GM12891 (cell line): Measurements from ENCODE around the gene ATG16L1.

Source experiments
- POLR2A ChIP-seq: IDR thresholded peaks from 2 replicates; pipeline ENCODE4 v1.6.1; 2011; ENCODE audit warnings: low read depth, low read length, control low read depth
- POLR2AphosphoS5 ChIP-seq: IDR thresholded peaks from 2 replicates; pipeline ENCODE4 v1.6.1; 2011; ENCODE audit warnings: low read depth, low read length, control low read depth
- SPI1 ChIP-seq: IDR thresholded peaks from 2 replicates; pipeline ENCODE4 v1.6.1; 2011; ENCODE audit warnings: low read depth, low read length, control low read depth
- TAF1 ChIP-seq: IDR thresholded peaks from 2 replicates; pipeline ENCODE4 v1.6.1; 2011; ENCODE audit warnings: low read depth, low read length, control low read depth

GRCh38 chr2:233343171-233343705, 91.8 kb downstream of the ATG16L1 start:
- TF ChIP-seq POLR2A (no peak), POLR2AphosphoS5 (no peak), TAF1 (no peak), SPI1 (no peak)
